H9 (cell line): Measurements from ENCODE around the gene FAM117A. TPM values are rescaled to one million over a fixed set of nuclear protein-coding genes. Genes with fewer than 3 reads are reported as not detected.

Source experiments
- DNase-seq: peaks from one replicate; pipeline ENCODE4 v3.0.0-alpha.2; 2017
- H2AFZ ChIP-seq: one replicate; pipeline ENCODE4 v1.6.1; 2013; ENCODE audit warnings: mild to moderate bottlenecking, low read length, control low read depth, moderate library complexity
- H2AK5ac ChIP-seq: 2 replicates; pipeline ENCODE4 v1.6.1; 2013; ENCODE audit warnings: low read length, control low read depth, mixed read lengths; ENCODE audit not compliant: insufficient read length
- H2BK120ac ChIP-seq: one replicate; pipeline ENCODE4 v1.6.1; 2013; ENCODE audit warnings: low read depth, mild to moderate bottlenecking, low read length, control low read depth, inconsistent platforms; ENCODE audit not compliant: poor library complexity, severe bottlenecking
- H2BK12ac ChIP-seq: 2 replicates; pipeline ENCODE4 v1.6.1; 2013; ENCODE audit warnings: low read length, control low read depth, mixed read lengths, low read depth; ENCODE audit not compliant: insufficient read length
- H2BK15ac ChIP-seq: 2 replicates; pipeline ENCODE4 v1.6.1; 2013; ENCODE audit warnings: low read depth, low read length, control low read depth
- H2BK20ac ChIP-seq: one replicate; pipeline ENCODE4 v1.6.1; 2013; ENCODE audit warnings: low read depth, mild to moderate bottlenecking, low read length, control low read depth, inconsistent platforms; ENCODE audit not compliant: poor library complexity, severe bottlenecking
- H2BK5ac ChIP-seq: 2 replicates; pipeline ENCODE4 v1.6.1; 2013; ENCODE audit warnings: low read length, control low read depth, mixed read lengths; ENCODE audit not compliant: insufficient read length
- H3K14ac ChIP-seq: 2 replicates; pipeline ENCODE4 v1.6.1; 2013; ENCODE audit warnings: low read length, control low read depth; ENCODE audit not compliant: insufficient read depth
- H3K18ac ChIP-seq: 2 replicates; pipeline ENCODE4 v1.6.1; 2013; ENCODE audit warnings: low read depth, mild to moderate bottlenecking, mixed read lengths, low read length, control low read depth; ENCODE audit not compliant: insufficient read length
- H3K23ac ChIP-seq: 2 replicates; pipeline ENCODE4 v1.6.1; 2013; ENCODE audit warnings: low read length, control low read depth, mixed read lengths, low read depth; ENCODE audit not compliant: insufficient read length
- H3K23me2 ChIP-seq: 2 replicates; pipeline ENCODE4 v1.6.1; 2013; ENCODE audit warnings: low read depth, mild to moderate bottlenecking, mixed read lengths, low read length, control low read depth; ENCODE audit not compliant: insufficient read length, poor library complexity, severe bottlenecking
- H3K27ac ChIP-seq: 2 replicates; pipeline ENCODE4 v1.5.1; 2013; ENCODE audit warnings: low read length, control low read depth, mixed read lengths, low read depth; ENCODE audit not compliant: insufficient read length
- H3K27me3 ChIP-seq: 2 replicates; pipeline ENCODE4 v1.6.1; 2013; ENCODE audit warnings: low read length, control low read depth, inconsistent platforms; ENCODE audit not compliant: insufficient read depth
- H3K4ac ChIP-seq: 2 replicates; pipeline ENCODE4 v1.6.1; 2013; ENCODE audit warnings: low read depth, mild to moderate bottlenecking, control low read depth, inconsistent platforms, low read length, moderate library complexity
- H3K4me1 ChIP-seq: 2 replicates; pipeline ENCODE4 v1.6.1; 2013; ENCODE audit warnings: low read length, control low read depth, inconsistent platforms; ENCODE audit not compliant: insufficient read depth
- H3K4me2 ChIP-seq: 2 replicates; pipeline ENCODE4 v1.6.1; 2013; ENCODE audit warnings: low read length, control low read depth, mixed read lengths; ENCODE audit not compliant: insufficient read length, insufficient read depth
- H3K56ac ChIP-seq: 2 replicates; pipeline ENCODE4 v1.6.1; 2013; ENCODE audit warnings: low read depth, mild to moderate bottlenecking, mixed read lengths, low read length, control low read depth; ENCODE audit not compliant: insufficient read length
- H3K79me1 ChIP-seq: 2 replicates; pipeline ENCODE4 v1.6.1; 2013; ENCODE audit warnings: low read depth, mild to moderate bottlenecking, moderate library complexity, low read length, control low read depth, inconsistent platforms; ENCODE audit not compliant: insufficient read depth, poor library complexity, severe bottlenecking
- H3K79me2 ChIP-seq: 2 replicates; pipeline ENCODE4 v1.6.1; 2013; ENCODE audit warnings: low read length, control low read depth, inconsistent platforms; ENCODE audit not compliant: insufficient read depth
- H3K9ac ChIP-seq: 2 replicates; pipeline ENCODE4 v1.6.1; 2013; ENCODE audit warnings: low read length, control low read depth, mixed read lengths; ENCODE audit not compliant: insufficient read length; ENCODE audit errors: extremely low read depth
- H3K9me3 ChIP-seq: one replicate; pipeline ENCODE4 v1.6.1; 2013; ENCODE audit warnings: low read depth, low read length, inconsistent platforms; ENCODE audit not compliant: control insufficient read depth
- H3T11ph ChIP-seq: one replicate; pipeline ENCODE4 v1.6.1; 2013; ENCODE audit warnings: mild to moderate bottlenecking, low read length, control low read depth, inconsistent platforms
- H4K20me1 ChIP-seq: one replicate; pipeline ENCODE4 v1.6.1; 2013; ENCODE audit not compliant: control insufficient read depth, insufficient read length, insufficient read depth
- H4K5ac ChIP-seq: 2 replicates; pipeline ENCODE4 v1.6.1; 2013; ENCODE audit warnings: low read depth, mild to moderate bottlenecking, mixed read lengths, low read length, control low read depth; ENCODE audit not compliant: insufficient read length
- H4K8ac ChIP-seq: replicated peaks from 2 replicates; pipeline ENCODE4 v1.6.1; 2013; ENCODE audit warnings: low read length, control low read depth, mixed read lengths, low read depth; ENCODE audit not compliant: insufficient read length
- H4K91ac ChIP-seq: 2 replicates; pipeline ENCODE4 v1.6.1; 2013; ENCODE audit warnings: low read depth, mild to moderate bottlenecking, moderate library complexity, mixed read lengths, low read length, control low read depth; ENCODE audit not compliant: insufficient read length
- H3K27ac Mint-ChIP-seq, 3 experiments: 2 replicates in 2 of 3; 3 replicates in 1 of 3; pipeline ENCODE4 v1.8.0; 2020 to 2021; ENCODE audit warnings: mixed read lengths in 3 of 3, mild to moderate bottlenecking in 1 of 3, moderate library complexity in 1 of 3
- H3K27me3 Mint-ChIP-seq: 2 replicates; pipeline ENCODE4 v1.8.0; 2021; ENCODE audit warnings: low read depth, mild to moderate bottlenecking, moderate library complexity, mixed read lengths
- H3K36me3 Mint-ChIP-seq, 3 experiments: 2 replicates in 2 of 3; 3 replicates in 1 of 3; pipeline ENCODE4 v1.8.0; 2020 to 2021; ENCODE audit warnings: low read depth in 3 of 3, mixed read lengths in 3 of 3; ENCODE audit not compliant: insufficient read depth in 1 of 3
- H3K4me1 Mint-ChIP-seq, 2 experiments: 2 replicates each; pipeline ENCODE4 v1.8.0; 2020; ENCODE audit warnings: mixed read lengths in 2 of 2
- H3K4me3 Mint-ChIP-seq, 2 experiments: 2 replicates in 1 of 2; 3 replicates in 1 of 2; pipeline ENCODE4 v1.8.0; 2020 to 2021; ENCODE audit warnings: mild to moderate bottlenecking in 2 of 2, mixed read lengths in 2 of 2, moderate library complexity in 1 of 2
- H3K9me3 Mint-ChIP-seq, 2 experiments: 2 replicates in 1 of 2; 3 replicates in 1 of 2; pipeline ENCODE4 v1.8.0; 2020; ENCODE audit warnings: mild to moderate bottlenecking in 2 of 2, mixed read lengths in 2 of 2, moderate library complexity in 1 of 2
- WGBS: extraction: QIAGEN DNeasy Blood & Tissue Kit; methylation state at CpG from one replicate; pipeline ENCODE4 v1.1.7; 2013; ENCODE audit warnings: missing lambda C conversion rate, low lambda C conversion rate, mixed read lengths; ENCODE audit not compliant: insufficient read length; ENCODE audit errors: extremely low coverage; 5-methylcytosine and 5-hydroxymethylcytosine counted together
- total RNA-seq: library from RNA; stranded (reverse); gene quantifications from 2 replicates; pipeline ENCODE4 v1.2.1, GENCODE V29; 2021
- TF ChIP-seq, protein P1 (sequence below): fragments of 200-600 bp; sonication (generic); conservative IDR thresholded peaks from 3 replicates; pipeline ENCODE4 v1.8.0; 2021; ENCODE audit warnings: antibody characterized with exemption, mild to moderate bottlenecking

FAM117A gene
- total RNA-seq, 1 experiment from 2014 or later, result 21.1 TPM

DNA sequence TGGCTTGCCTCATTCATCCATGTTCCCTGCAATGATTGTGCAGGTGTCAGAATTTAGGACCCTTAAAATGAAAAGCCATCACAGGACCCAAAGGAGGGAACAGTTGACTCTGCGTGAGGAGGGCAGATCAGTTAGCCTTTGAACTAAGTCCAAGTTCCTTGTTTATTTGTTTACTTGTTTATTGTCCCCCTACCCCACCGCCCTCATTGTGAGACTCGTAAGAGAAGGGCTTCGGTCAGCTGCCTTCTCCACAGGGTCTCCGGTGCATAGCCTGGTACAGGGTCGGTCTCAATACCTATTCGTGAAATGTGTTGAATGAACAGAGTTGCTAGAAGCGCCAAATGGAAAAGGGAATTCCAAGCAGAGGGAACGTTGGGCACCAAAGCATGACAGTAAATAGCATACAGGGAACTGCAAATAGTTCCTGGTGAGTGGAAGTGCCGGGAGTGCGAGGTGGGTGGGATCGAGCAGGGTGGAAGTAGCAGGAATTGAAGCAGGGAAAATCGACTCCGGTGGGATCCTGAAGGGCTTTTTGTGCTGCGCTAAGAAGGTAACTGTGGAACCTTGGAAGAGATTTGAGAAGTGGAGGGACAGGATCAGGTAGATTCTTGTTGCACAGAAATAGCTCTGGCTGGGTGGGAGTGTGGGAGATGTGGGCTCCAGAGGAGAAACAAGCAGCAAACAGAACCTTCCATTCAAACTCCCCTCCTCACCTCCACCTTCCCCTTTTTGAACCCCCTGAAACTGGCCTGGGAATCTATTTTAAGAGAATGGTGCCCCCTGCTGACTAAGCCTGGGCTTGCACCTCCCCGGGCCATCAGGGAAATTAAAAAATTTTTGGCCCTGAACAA is 68.9 kb downstream of the FAM117A start:
- H2BK20ac ChIP-seq, result no peak overlapping the region
- no peaks in the 10 kb centered on the region; the same call in 1 of the 2 replicates for H3K4me1 ChIP-seq
- H4K5ac ChIP-seq, result no peak overlapping the region
- H3K18ac ChIP-seq, result no peak overlapping the region
- H4K20me1 ChIP-seq, result no peaks in the 10 kb centered on the region
- H2BK5ac ChIP-seq, result no peak overlapping the region
- no peak overlapping the region for H3K14ac ChIP-seq
- no peak overlapping the region for H2AK5ac ChIP-seq
- TF ChIP-seq, protein P1, sequence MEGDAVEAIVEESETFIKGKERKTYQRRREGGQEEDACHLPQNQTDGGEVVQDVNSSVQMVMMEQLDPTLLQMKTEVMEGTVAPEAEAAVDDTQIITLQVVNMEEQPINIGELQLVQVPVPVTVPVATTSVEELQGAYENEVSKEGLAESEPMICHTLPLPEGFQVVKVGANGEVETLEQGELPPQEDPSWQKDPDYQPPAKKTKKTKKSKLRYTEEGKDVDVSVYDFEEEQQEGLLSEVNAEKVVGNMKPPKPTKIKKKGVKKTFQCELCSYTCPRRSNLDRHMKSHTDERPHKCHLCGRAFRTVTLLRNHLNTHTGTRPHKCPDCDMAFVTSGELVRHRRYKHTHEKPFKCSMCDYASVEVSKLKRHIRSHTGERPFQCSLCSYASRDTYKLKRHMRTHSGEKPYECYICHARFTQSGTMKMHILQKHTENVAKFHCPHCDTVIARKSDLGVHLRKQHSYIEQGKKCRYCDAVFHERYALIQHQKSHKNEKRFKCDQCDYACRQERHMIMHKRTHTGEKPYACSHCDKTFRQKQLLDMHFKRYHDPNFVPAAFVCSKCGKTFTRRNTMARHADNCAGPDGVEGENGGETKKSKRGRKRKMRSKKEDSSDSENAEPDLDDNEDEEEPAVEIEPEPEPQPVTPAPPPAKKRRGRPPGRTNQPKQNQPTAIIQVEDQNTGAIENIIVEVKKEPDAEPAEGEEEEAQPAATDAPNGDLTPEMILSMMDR, result peak; percentile 94
- H3K23ac ChIP-seq, result no peak overlapping the region
- no peaks in the 10 kb centered on the region for H3K23me2 ChIP-seq
- Mint-ChIP-seq H3K9me3 (no peaks in the 10 kb centered on the region), H3K4me3 (peak overlapping the region in 1 of 2 experiments; percentile 15; a peak in 1 of 5 replicates), H3K27ac (no peak overlapping the region), H3K4me1 (peaks cover 15 to 18% of the 10 kb centered on the region in 2 experiments), H3K36me3 (peaks cover 0 to 4% (median 4%) of the 10 kb centered on the region in 3 experiments; a peak in 3 of 7 replicates), H3K27me3 (peaks cover 10% of the 10 kb centered on the region)
- H3T11ph ChIP-seq, result no peak overlapping the region
- no peak overlapping the region for H2BK120ac ChIP-seq
- H3K79me1 ChIP-seq, result no peaks in the 10 kb centered on the region
- no peak overlapping the region for H2AFZ ChIP-seq
- H3K9me3 ChIP-seq, result no peaks in the 10 kb centered on the region
- DNase-seq, result peak; percentile 62
- H2BK12ac ChIP-seq, result no peak overlapping the region
- no peaks in the 10 kb centered on the region for H3K79me2 ChIP-seq
- WGBS, result no CpG with 5 or more reads among the region's 16 CpGs
- no peak overlapping the region for H3K56ac ChIP-seq
- no peak overlapping the region for H2BK15ac ChIP-seq
- H3K4ac ChIP-seq, result no peak overlapping the region
- no peaks in the 10 kb centered on the region for H3K27me3 ChIP-seq
- peak overlapping the region; percentile 1 for H3K4me2 ChIP-seq
- H4K8ac ChIP-seq, result no peak overlapping the region
- no peak overlapping the region for H4K91ac ChIP-seq
- H3K9ac ChIP-seq, result no peak overlapping the region
- H3K27ac ChIP-seq, result no peak overlapping the region
